ENCODE results near the gene TXNDC16.
"Not testable (repeated sequence)": the region's sequence is repeated elsewhere in the genome, so short reads cannot be mapped to it uniquely, and the experiment has no call there.

Gene TXNDC16

GRCh38 chr14:52589646-52590045, 37.3 kb upstream of the TXNDC16 start:
- no peak for DNase-seq (ENCODE audit: low read depth)

GRCh38 chr14:52583544-52583943, 31.2 kb upstream of the TXNDC16 start:
- TF ChIP-seq CTCF (IDR thresholded peaks at IDR 0.05; ENCODE audit: insufficient read depth, low read depth, low read length, missing control alignments) = no peak
- no peak for DNase-seq (ENCODE audit: low read depth)
- H3K4me3 ChIP-seq (ENCODE audit: low read depth, low read length) = no peak overlapping the region

More at GRCh38 chr14:52589646-52590045, 37.3 kb upstream of the TXNDC16 start:
- no peak for TF ChIP-seq CTCF (IDR thresholded peaks at IDR 0.05; ENCODE audit: insufficient read depth, low read depth, low read length, missing control alignments)
- no peak overlapping the region for H3K4me3 ChIP-seq (ENCODE audit: low read depth, low read length)

- TF ChIP-seq CTCF (IDR thresholded peaks at IDR 0.05; ENCODE audit: insufficient read depth, low read depth, low read length, missing control alignments) = no peak
- no peak for DNase-seq (ENCODE audit: low read depth)
- no peak overlapping the region for H3K4me3 ChIP-seq (ENCODE audit: low read depth, low read length)
Observed at GRCh38 chr14:52575858-52576257, 23.6 kb upstream of the TXNDC16 start.

GRCh38 chr14:52568454-52568853, 16.1 kb upstream of the TXNDC16 start:
- not testable (repeated sequence) for H3K4me3 ChIP-seq (ENCODE audit: low read depth, low read length); DNase-seq (ENCODE audit: low read depth)

GRCh38 chr14:52563120-52563519, 10.8 kb upstream of the TXNDC16 start:
- H3K4me3 ChIP-seq (ENCODE audit: low read depth, low read length) = no peak overlapping the region
- DNase-seq (ENCODE audit: low read depth) = no peak
- no peak for TF ChIP-seq CTCF (IDR thresholded peaks at IDR 0.05; ENCODE audit: insufficient read depth, low read depth, low read length, missing control alignments)

GRCh38 chr14:52558688-52559087, 6.4 kb upstream of the TXNDC16 start:
- no peak for TF ChIP-seq CTCF (IDR thresholded peaks at IDR 0.05; ENCODE audit: insufficient read depth, low read depth, low read length, missing control alignments)

GRCh38 chr14:52553671-52554575, 1.6 kb upstream of the TXNDC16 start:
- H3K4me3 ChIP-seq (ENCODE audit: low read depth, low read length) = peak overlapping the region; percentile 87
- DNase-seq (ENCODE audit: low read depth) = peak; percentile 87
- no peak for TF ChIP-seq CTCF (IDR thresholded peaks at IDR 0.05; ENCODE audit: insufficient read depth, low read depth, low read length, missing control alignments)

More at GRCh38 chr14:52558688-52559087, 6.4 kb upstream of the TXNDC16 start:
- no peak for DNase-seq (ENCODE audit: low read depth)
- H3K4me3 ChIP-seq (ENCODE audit: low read depth, low read length) = no peak overlapping the region
